Measurements from ENCODE around the gene SP100.

The SP100 gene

GRCh38 chr2:230400041-230400440, 16.0 kb upstream of the SP100 start:
- TF ChIP-seq REST (IDR thresholded peaks at IDR 0.05; ENCODE audit: insufficient read depth in 1 of 2, low read depth in 2 of 2, low read length in 2 of 2) (no peak), FOXP2 (optimal IDR thresholded peaks at IDR 0.05; ENCODE audit: borderline replicate concordance, extremely low read depth, extremely low read length, insufficient read depth) (no peak), SIN3A (IDR thresholded peaks at IDR 0.05; ENCODE audit: borderline replicate concordance, insufficient read depth, low read length) (no peak), TAF1 (IDR thresholded peaks at IDR 0.05; ENCODE audit: borderline replicate concordance, insufficient read depth, low read length) (no peak), POLR2AphosphoS5 (IDR thresholded peaks at IDR 0.05; ENCODE audit: low read depth, low read length) (no peak)

- no peak for TF ChIP-seq REST (IDR thresholded peaks at IDR 0.05; ENCODE audit: insufficient read depth in 1 of 2, low read depth in 2 of 2, low read length in 2 of 2)
- TF ChIP-seq TAF1 (IDR thresholded peaks at IDR 0.05; ENCODE audit: borderline replicate concordance, insufficient read depth, low read length), result no peak
- no peak for TF ChIP-seq FOXP2 (optimal IDR thresholded peaks at IDR 0.05; ENCODE audit: borderline replicate concordance, extremely low read depth, extremely low read length, insufficient read depth)
- no peak for TF ChIP-seq POLR2AphosphoS5 (IDR thresholded peaks at IDR 0.05; ENCODE audit: low read depth, low read length)
- no peak for TF ChIP-seq SIN3A (IDR thresholded peaks at IDR 0.05; ENCODE audit: borderline replicate concordance, insufficient read depth, low read length)
These were observed 15.5 kb upstream of the SP100 start for GRCh38 chr2:230400454-230400853.

GRCh38 chr2:230403746-230404145, 12.3 kb upstream of the SP100 start:
- TF ChIP-seq FOXP2 (optimal IDR thresholded peaks at IDR 0.05; ENCODE audit: borderline replicate concordance, extremely low read depth, extremely low read length, insufficient read depth), result no peak
- TF ChIP-seq REST (IDR thresholded peaks at IDR 0.05; ENCODE audit: insufficient read depth in 1 of 2, low read depth in 2 of 2, low read length in 2 of 2), result no peak
- TF ChIP-seq POLR2AphosphoS5 (IDR thresholded peaks at IDR 0.05; ENCODE audit: low read depth, low read length), result no peak
- TF ChIP-seq SIN3A (IDR thresholded peaks at IDR 0.05; ENCODE audit: borderline replicate concordance, insufficient read depth, low read length), result no peak
- no peak for TF ChIP-seq TAF1 (IDR thresholded peaks at IDR 0.05; ENCODE audit: borderline replicate concordance, insufficient read depth, low read length)

GRCh38 chr2:230405824-230406223, 10.2 kb upstream of the SP100 start:
- no peak for TF ChIP-seq TAF1 (IDR thresholded peaks at IDR 0.05; ENCODE audit: borderline replicate concordance, insufficient read depth, low read length)
- TF ChIP-seq POLR2AphosphoS5 (IDR thresholded peaks at IDR 0.05; ENCODE audit: low read depth, low read length), result no peak
- no peak for TF ChIP-seq SIN3A (IDR thresholded peaks at IDR 0.05; ENCODE audit: borderline replicate concordance, insufficient read depth, low read length)
- no peak for TF ChIP-seq FOXP2 (optimal IDR thresholded peaks at IDR 0.05; ENCODE audit: borderline replicate concordance, extremely low read depth, extremely low read length, insufficient read depth)
- TF ChIP-seq REST (IDR thresholded peaks at IDR 0.05; ENCODE audit: insufficient read depth in 1 of 2, low read depth in 2 of 2, low read length in 2 of 2), result no peak
